Measurements from ENCODE around the gene LMX1B.
"Not testable (repeated sequence)": the region's sequence is repeated elsewhere in the genome, so short reads cannot be mapped to it uniquely, and the experiment has no call there.

GRCh38 chr9:126725485-126725884 lies 111.8 kb downstream of the LMX1B start:
- TF ChIP-seq, protein P1, sequence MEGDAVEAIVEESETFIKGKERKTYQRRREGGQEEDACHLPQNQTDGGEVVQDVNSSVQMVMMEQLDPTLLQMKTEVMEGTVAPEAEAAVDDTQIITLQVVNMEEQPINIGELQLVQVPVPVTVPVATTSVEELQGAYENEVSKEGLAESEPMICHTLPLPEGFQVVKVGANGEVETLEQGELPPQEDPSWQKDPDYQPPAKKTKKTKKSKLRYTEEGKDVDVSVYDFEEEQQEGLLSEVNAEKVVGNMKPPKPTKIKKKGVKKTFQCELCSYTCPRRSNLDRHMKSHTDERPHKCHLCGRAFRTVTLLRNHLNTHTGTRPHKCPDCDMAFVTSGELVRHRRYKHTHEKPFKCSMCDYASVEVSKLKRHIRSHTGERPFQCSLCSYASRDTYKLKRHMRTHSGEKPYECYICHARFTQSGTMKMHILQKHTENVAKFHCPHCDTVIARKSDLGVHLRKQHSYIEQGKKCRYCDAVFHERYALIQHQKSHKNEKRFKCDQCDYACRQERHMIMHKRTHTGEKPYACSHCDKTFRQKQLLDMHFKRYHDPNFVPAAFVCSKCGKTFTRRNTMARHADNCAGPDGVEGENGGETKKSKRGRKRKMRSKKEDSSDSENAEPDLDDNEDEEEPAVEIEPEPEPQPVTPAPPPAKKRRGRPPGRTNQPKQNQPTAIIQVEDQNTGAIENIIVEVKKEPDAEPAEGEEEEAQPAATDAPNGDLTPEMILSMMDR (IDR thresholded peaks at IDR 0.05), result not testable (repeated sequence)
- TF ChIP-seq POLR2A (IDR thresholded peaks at IDR 0.05), result not testable (repeated sequence)
